Esophagus squamous epithelium (tissue), 5 donors: ENCODE results near the gene HS3ST3A1. TPM values are rescaled to one million over a fixed set of nuclear protein-coding genes. Genes with fewer than 3 reads are reported as not detected.

Experiments used
- DNase-seq: peaks from one replicate; lab custom pipeline; 2025; lab: John Stamatoyannopoulos, UW
- H3K27ac ChIP-seq, 4 donors: fragments of 200-600 bp; sonication (generic); one replicate each; pipeline ENCODE4 v1.5.1; 2016 to 2019; ENCODE audit warnings: mild to moderate bottlenecking in 1 of 4
- H3K27me3 ChIP-seq, 4 donors: fragments of 200-600 bp; sonication (generic); 1 replicate in 3 of 4; 2 replicates in 1 of 4; pipeline versions ENCODE4 v1.5.1 to v1.6.0; 2017 to 2021; ENCODE audit warnings: antibody characterized with exemption in 1 of 4
- H3K36me3 ChIP-seq, 3 donors: fragments of 200-600 bp; sonication (generic); one replicate each; pipeline ENCODE4 v1.5.1; 2016 to 2019
- H3K4me1 ChIP-seq, 3 donors: fragments of 200-600 bp; sonication (generic); one replicate each; pipeline ENCODE4 v1.5.1; 2017 to 2019
- H3K4me3 ChIP-seq, 4 donors: fragments of 200-600 bp; sonication (generic); 1 replicate in 3 of 4; 2 replicates in 1 of 4; pipeline ENCODE4 v1.5.1; 2016 to 2019; ENCODE audit warnings: mild to moderate bottlenecking in 2 of 4, moderate library complexity in 1 of 4
- H3K9me3 ChIP-seq, 3 donors: fragments of 200-600 bp; sonication (generic); one replicate each; pipeline ENCODE4 v1.5.1; 2016 to 2019
- CTCF ChIP-seq, 6 experiments: fragments of 450-650 bp in 4 of 6; fragments of 200-600 bp in 2 of 6; sonication (generic) in 2 of 6; IDR thresholded peaks; one replicate each; pipeline ENCODE4 v1.5.1; 2016 to 2019; ENCODE audit warnings: antibody characterized with exemption in 6 of 6, mild to moderate bottlenecking in 4 of 6, moderate library complexity in 4 of 6
- POLR2A ChIP-seq, 4 donors: fragments of 450-650 bp; IDR thresholded peaks; one replicate each; pipeline ENCODE4 v1.6.1; 2017; ENCODE audit warnings: antibody characterized with exemption in 4 of 4, mild to moderate bottlenecking in 4 of 4, moderate library complexity in 3 of 4
- WGBS, 2 donors: methylation state at CpG; one replicate each; pipeline ENCODE4 v1.1.5; 2018; 5-methylcytosine and 5-hydroxymethylcytosine counted together
- intact Hi-C: fragments of 100-400 bp; cut with DNase I; formaldehyde crosslinking; loops from one replicate; pipeline ENCODE4 v1.15.0; 2022
- total RNA-seq, 4 donors: library from RNA; depleted of rRNA; stranded (reverse); fragments of >200 nt; gene quantifications; one replicate each; pipeline ENCODE4 v1.1.0, GENCODE V29; 2016
- donor health status: DM: yes; HTN: yes; CAD: no.

HS3ST3A1 gene
- total RNA-seq, 4 donors from 2014 or later, result 12.0 to 17.5 (median 14.1) TPM

DNA sequence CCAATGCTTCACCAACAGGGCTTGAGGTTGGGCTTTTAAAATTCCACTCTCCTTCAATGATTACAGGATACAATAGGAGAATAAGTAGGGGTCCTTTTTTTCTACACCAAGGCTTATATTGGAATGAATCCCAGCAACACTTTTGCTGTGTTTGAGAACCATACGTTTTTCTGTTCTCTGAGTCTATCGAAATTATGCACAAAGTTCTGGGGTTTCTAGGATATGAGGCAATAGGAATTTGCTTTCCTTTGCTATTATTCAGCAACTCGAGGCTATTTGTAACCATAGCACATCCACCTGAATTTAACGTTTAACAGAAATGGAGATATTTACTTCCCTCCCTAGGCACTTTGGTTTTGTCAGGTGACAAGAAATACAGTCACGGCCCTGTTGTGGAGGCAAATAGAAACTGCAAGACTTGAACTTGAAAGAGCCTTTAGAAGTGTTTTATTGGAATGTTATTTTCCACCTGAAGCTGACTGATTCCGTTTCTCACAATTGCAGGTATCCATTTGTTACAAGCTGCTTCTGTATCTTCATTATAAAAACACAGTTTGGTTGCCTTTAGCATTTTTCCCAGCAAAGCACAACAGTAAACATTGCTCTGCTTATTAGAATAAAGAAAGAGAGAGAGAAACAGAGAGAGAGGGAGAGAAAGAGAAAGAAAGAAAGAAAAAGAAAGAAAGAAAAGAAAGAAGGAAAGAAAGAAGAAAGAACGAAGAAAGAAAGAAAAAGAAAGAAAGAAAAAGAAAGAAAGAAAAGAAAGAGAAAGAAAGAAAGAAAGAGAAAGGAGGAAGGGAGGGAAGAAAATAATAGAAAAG is 109.6 kb downstream of the HS3ST3A1 start:
- no peaks in the 10 kb centered on the region for H3K4me1 ChIP-seq
- intact Hi-C loops, result no loop called here
- no peaks in the 10 kb centered on the region for H3K36me3 ChIP-seq
- DNase-seq, result no peak
- H3K9me3 ChIP-seq, result no peaks in the 10 kb centered on the region
- no peak for TF ChIP-seq POLR2A (IDR thresholded peaks at IDR 0.05)
- no peak for TF ChIP-seq CTCF (IDR thresholded peaks at IDR 0.05)
- H3K27me3 ChIP-seq, result no peaks in the 10 kb centered on the region
- 44 to 49% methylated on average over 6 to 7 of the region's 7 CpGs for WGBS, 2 donors
- H3K27ac ChIP-seq, result no peak overlapping the region
- no peak overlapping the region for H3K4me3 ChIP-seq

- Histone ChIP-seq H3K9me3 (no peaks in the 10 kb centered on the region), H3K27me3 (no peaks in the 10 kb centered on the region), H3K4me1 (no peaks in the 10 kb centered on the region), H3K4me3 (no peak overlapping the region), H3K36me3 (no peaks in the 10 kb centered on the region), H3K27ac (no peak overlapping the region)
- DNase-seq, result no peak
- TF ChIP-seq POLR2A (IDR thresholded peaks at IDR 0.05) (no peak), CTCF (IDR thresholded peaks at IDR 0.05) (no peak)
- 64 to 97% methylated on average over 1 of the region's 1 CpG for WGBS, 2 donors
- intact Hi-C loops, result no loop called here
These were observed 110.2 kb downstream of the HS3ST3A1 start for GRCh38 chr17:13491491-13491890.

DNA sequence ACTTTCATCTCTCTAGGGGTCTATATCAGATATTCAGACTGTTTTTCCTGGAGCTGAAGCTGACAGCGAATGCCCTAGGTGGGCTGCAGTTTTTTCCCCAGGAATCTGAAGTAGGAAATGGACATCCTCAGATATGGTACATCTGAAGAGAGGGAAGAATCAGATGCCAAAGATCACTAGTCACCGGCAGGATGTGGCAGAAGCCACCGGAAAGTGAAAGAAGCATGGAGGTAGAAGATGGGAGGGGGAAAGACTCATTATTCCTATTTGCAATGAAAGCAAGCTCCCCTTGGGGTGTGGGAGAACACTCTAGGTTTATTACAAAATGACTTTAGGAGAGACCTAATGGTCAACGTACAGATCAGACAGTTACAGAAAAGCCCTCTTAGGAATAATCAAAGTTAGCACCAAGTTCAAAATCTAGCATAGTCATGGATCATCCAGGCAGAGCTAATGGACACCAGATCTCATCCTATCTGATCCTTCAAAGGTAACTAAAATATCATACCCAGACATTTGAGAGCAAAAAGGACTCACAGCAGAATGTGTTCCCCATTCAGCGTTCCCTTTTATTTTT is 110.7 kb downstream of the HS3ST3A1 start:
- no peaks in the 10 kb centered on the region for H3K36me3 ChIP-seq
- no peak for TF ChIP-seq POLR2A (IDR thresholded peaks at IDR 0.05)
- TF ChIP-seq CTCF (IDR thresholded peaks at IDR 0.05), result no peak
- H3K9me3 ChIP-seq, result no peaks in the 10 kb centered on the region
- WGBS, 2 donors, result 54 to 76% methylated on average over 4 to 5 of the region's 5 CpGs
- no peaks in the 10 kb centered on the region for H3K4me1 ChIP-seq
- DNase-seq, result no peak
- intact Hi-C loops, result no loop called here
- H3K4me3 ChIP-seq, result no peak overlapping the region
- no peaks in the 10 kb centered on the region for H3K27me3 ChIP-seq
- no peak overlapping the region for H3K27ac ChIP-seq

DNA sequence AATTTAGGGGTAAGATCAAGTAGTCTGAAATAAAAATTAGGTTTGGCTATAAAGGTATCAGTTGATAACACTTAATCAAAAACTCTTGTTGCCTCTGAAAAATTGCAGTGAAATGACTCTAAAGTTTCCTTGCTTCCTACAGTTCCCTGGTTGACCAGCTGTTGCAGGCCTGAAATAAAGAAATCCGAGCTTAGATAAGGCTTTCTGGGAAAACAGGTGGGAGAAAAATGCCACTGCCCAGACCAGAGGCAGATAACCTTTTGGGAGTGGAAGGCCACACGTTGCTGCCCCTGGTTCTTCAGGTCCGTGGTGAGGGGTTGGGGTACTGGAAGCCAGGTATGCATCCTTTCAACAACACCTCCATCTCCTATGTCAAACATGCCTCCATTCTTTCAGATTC is 111.3 kb downstream of the HS3ST3A1 start:
- no peaks in the 10 kb centered on the region for H3K4me1 ChIP-seq
- 36 to 52% methylated on average over 3 of the region's 3 CpGs for WGBS, 2 donors
- intact Hi-C loops, result no loop called here

More for the DNA sequence above, 111.3 kb downstream of the HS3ST3A1 start:
- DNase-seq, result no peak
- Histone ChIP-seq H3K9me3 (no peaks in the 10 kb centered on the region), H3K27me3 (no peaks in the 10 kb centered on the region), H3K27ac (no peak overlapping the region), H3K4me3 (no peak overlapping the region), H3K36me3 (no peaks in the 10 kb centered on the region)
- TF ChIP-seq CTCF (IDR thresholded peaks at IDR 0.05), result no peak
- TF ChIP-seq POLR2A (IDR thresholded peaks at IDR 0.05), result no peak
